ENCODE measurements around the gene ATP5F1D.

DNA sequence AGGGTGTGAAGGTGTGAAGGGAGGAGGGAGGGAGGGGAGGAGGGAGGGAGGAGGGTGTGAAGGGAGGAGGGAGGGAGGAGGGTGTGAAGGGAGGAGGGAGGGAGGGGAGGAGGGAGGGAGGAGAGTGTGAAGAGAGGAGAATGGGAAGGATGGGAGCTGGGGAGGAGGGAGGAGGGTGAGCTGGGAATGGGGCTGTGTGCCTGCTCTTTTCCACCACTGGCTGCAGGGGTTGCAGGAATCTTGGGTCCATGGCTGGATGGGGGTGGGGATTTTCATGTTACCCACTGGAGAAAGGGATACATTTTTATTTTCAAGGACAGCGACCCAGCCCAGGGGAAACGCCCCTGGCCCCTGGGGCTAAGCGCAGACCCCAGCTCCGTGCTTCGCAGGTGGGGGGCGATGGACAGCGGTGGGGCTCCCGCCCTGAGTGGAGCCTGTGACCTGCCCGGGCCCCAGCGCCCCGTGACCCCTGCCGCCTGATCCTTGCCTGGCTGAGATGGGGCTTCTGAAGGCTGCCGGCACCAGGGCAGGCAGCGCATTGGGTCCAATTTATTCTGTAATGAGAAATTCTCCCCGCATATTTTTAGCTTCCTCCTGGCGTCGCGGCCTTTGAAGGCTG is 41.1 kb downstream of the ATP5F1D start:
- TF ChIP-seq, protein P1, sequence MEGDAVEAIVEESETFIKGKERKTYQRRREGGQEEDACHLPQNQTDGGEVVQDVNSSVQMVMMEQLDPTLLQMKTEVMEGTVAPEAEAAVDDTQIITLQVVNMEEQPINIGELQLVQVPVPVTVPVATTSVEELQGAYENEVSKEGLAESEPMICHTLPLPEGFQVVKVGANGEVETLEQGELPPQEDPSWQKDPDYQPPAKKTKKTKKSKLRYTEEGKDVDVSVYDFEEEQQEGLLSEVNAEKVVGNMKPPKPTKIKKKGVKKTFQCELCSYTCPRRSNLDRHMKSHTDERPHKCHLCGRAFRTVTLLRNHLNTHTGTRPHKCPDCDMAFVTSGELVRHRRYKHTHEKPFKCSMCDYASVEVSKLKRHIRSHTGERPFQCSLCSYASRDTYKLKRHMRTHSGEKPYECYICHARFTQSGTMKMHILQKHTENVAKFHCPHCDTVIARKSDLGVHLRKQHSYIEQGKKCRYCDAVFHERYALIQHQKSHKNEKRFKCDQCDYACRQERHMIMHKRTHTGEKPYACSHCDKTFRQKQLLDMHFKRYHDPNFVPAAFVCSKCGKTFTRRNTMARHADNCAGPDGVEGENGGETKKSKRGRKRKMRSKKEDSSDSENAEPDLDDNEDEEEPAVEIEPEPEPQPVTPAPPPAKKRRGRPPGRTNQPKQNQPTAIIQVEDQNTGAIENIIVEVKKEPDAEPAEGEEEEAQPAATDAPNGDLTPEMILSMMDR (IDR thresholded peaks at IDR 0.05) = no peak
- no peak for TF ChIP-seq POLR2A (IDR thresholded peaks at IDR 0.05)
